IMR-90 (cell line): ENCODE results near the gene PRKAB1. TPM values are rescaled to one million over a fixed set of nuclear protein-coding genes. Genes with fewer than 3 reads are reported as not detected.

ENCODE experiments used
- ATAC-seq: fragments of 200-7000 bp; cut with Tn5 transposase; 2 replicates; pipeline ENCODE4 v1.9.1; 2020; ENCODE audit warnings: low read depth, mild to moderate bottlenecking, moderate library complexity
- BruUV-seq: library from RNA; stranded (reverse); fragments of 400-500 nt; replicated peaks from 2 replicates; lab custom pipeline; 2021; lab: Mats Ljungman, UMichigan
- CTCF ChIA-PET: fragments of 300-600 bp; formaldehyde crosslinking; extraction: SDS; loops from one replicate; lab custom pipeline; 2021; ENCODE audit warnings: antibody characterized with exemption; lab: Yijun Ruan, JAX
- POLR2A ChIA-PET: fragments of 300-600 bp; sonication (Branson Sonifier 250); formaldehyde crosslinking; loops from one replicate; lab custom pipeline; 2022; ENCODE audit warnings: antibody characterized with exemption; ENCODE audit not compliant: unreplicated experiment; lab: Charles Lee
- DNase-seq: peaks from one replicate; pipeline ENCODE4 v3.0.0; 2013
- H2AFZ ChIP-seq: replicated peaks from 2 replicates; pipeline ENCODE3; 2013; ENCODE audit warnings: low read length, mild to moderate bottlenecking; ENCODE audit not compliant: poor library complexity
- H2AK5ac ChIP-seq: 2 replicates; pipeline ENCODE4 v1.6.1; 2013; ENCODE audit warnings: low read depth, low read length, inconsistent platforms
- H2AK9ac ChIP-seq: replicated peaks from 2 replicates; pipeline ENCODE3; 2013; ENCODE audit warnings: mild to moderate bottlenecking, low read depth, low read length, moderate library complexity; ENCODE audit not compliant: poor library complexity
- H2BK120ac ChIP-seq: 2 replicates; pipeline ENCODE4 v1.6.1; 2013; ENCODE audit warnings: low read depth, low read length, inconsistent platforms
- H2BK15ac ChIP-seq: 3 replicates; pipeline ENCODE4 v1.6.1; 2013; ENCODE audit warnings: low read depth, low read length, inconsistent platforms
- H2BK20ac ChIP-seq: 2 replicates; pipeline ENCODE4 v1.6.1; 2013; ENCODE audit warnings: low read depth, mild to moderate bottlenecking, inconsistent platforms, low read length, moderate library complexity
- H2BK5ac ChIP-seq: 2 replicates; pipeline ENCODE4 v1.6.1; 2013; ENCODE audit warnings: mild to moderate bottlenecking, low read depth, low read length, inconsistent platforms; ENCODE audit not compliant: poor library complexity, severe bottlenecking
- H3K14ac ChIP-seq: replicated peaks from 2 replicates; pipeline ENCODE4 v1.6.1; 2013; ENCODE audit warnings: low read depth, low read length, inconsistent platforms
- H3K18ac ChIP-seq: 2 replicates; pipeline ENCODE4 v1.6.1; 2013; ENCODE audit warnings: low read depth, low read length, control low read depth
- H3K23ac ChIP-seq: 2 replicates; pipeline ENCODE4 v1.6.1; 2013; ENCODE audit warnings: low read depth, low read length, inconsistent platforms
- H3K27ac ChIP-seq: 2 replicates; pipeline ENCODE4 v1.5.1; 2013; ENCODE audit warnings: mild to moderate bottlenecking, control low read depth, low read length; ENCODE audit not compliant: insufficient read depth
- H3K27me3 ChIP-seq: 2 replicates; pipeline ENCODE4 v1.6.1; 2013; ENCODE audit warnings: low read length; ENCODE audit not compliant: control insufficient read depth, insufficient read depth
- H3K36me3 ChIP-seq: 2 replicates; pipeline ENCODE4 v1.6.1; 2013; ENCODE audit warnings: low read length, mixed read lengths; ENCODE audit not compliant: control insufficient read depth, insufficient read depth
- H3K4ac ChIP-seq: 2 replicates; pipeline ENCODE4 v1.6.1; 2013; ENCODE audit warnings: low read depth, low read length, inconsistent platforms
- H3K4me1 ChIP-seq: 2 replicates; pipeline ENCODE4 v1.6.1; 2013; ENCODE audit warnings: low read length, mixed read lengths; ENCODE audit not compliant: control insufficient read depth, insufficient read depth
- H3K4me2 ChIP-seq: 2 replicates; pipeline ENCODE4 v1.6.1; 2013; ENCODE audit warnings: low read depth, mild to moderate bottlenecking, control low read depth, low read length, moderate library complexity
- H3K4me3 ChIP-seq: 2 replicates; pipeline ENCODE4 v1.5.1; 2013; ENCODE audit warnings: low read depth, mild to moderate bottlenecking, control low read depth, low read length, moderate library complexity; ENCODE audit not compliant: insufficient read depth
- H3K56ac ChIP-seq: 2 replicates; pipeline ENCODE4 v1.6.1; 2013; ENCODE audit warnings: low read length, inconsistent platforms; ENCODE audit not compliant: insufficient read depth; ENCODE audit errors: extremely low read depth
- H3K79me1 ChIP-seq, 2 experiments: 2 replicates each; pipeline ENCODE4 v1.6.1; 2013; ENCODE audit warnings: low read length in 2 of 2, inconsistent platforms in 1 of 2, low read depth in 1 of 2
- H3K9ac ChIP-seq: 2 replicates; pipeline ENCODE4 v1.6.1; 2013; ENCODE audit warnings: low read depth, low read length, control low read depth
- H3K9me1 ChIP-seq: 2 replicates; pipeline ENCODE4 v1.6.1; 2013; ENCODE audit warnings: low read length, inconsistent platforms; ENCODE audit not compliant: insufficient read depth
- H3K9me3 ChIP-seq: 2 replicates; pipeline ENCODE4 v1.6.1; 2013; ENCODE audit warnings: low read length; ENCODE audit not compliant: control insufficient read depth, insufficient read depth
- H4K20me1 ChIP-seq: 2 replicates; pipeline ENCODE4 v1.6.1; 2013; ENCODE audit warnings: low read length, inconsistent platforms; ENCODE audit not compliant: insufficient read depth
- H4K5ac ChIP-seq: 2 replicates; pipeline ENCODE4 v1.6.1; 2013; ENCODE audit warnings: mild to moderate bottlenecking, low read depth, low read length, control low read depth
- H4K8ac ChIP-seq, 2 experiments: 2 replicates each; pipeline ENCODE4 v1.6.1; 2013; ENCODE audit warnings: low read depth in 2 of 2, low read length in 2 of 2, control low read depth in 1 of 2, inconsistent platforms in 1 of 2
- H4K91ac ChIP-seq: 2 replicates; pipeline ENCODE4 v1.6.1; 2013; ENCODE audit warnings: low read depth, low read length, inconsistent platforms; ENCODE audit not compliant: insufficient read depth
- CHD1 ChIP-seq: IDR thresholded peaks from 2 replicates; pipeline ENCODE4 v1.6.1; 2012; ENCODE audit warnings: low read depth, low read length, improper control_type of control experiment
- CTCF ChIP-seq: conservative IDR thresholded peaks from 2 replicates; pipeline ENCODE4 v1.5.1; 2012; ENCODE audit warnings: mild to moderate bottlenecking, low read depth, low read length, improper control_type of control experiment
- FOS ChIP-seq: fragments of 150-350 bp; IDR thresholded peaks from 2 replicates; pipeline ENCODE4 v1.6.1; 2016; ENCODE audit warnings: low read depth, low read length
- RCOR1 ChIP-seq: IDR thresholded peaks from 2 replicates; pipeline ENCODE4 v1.6.1; 2012; ENCODE audit warnings: mild to moderate bottlenecking, low read length, improper control_type of control experiment; ENCODE audit not compliant: insufficient replicate concordance
- RFX5 ChIP-seq: IDR thresholded peaks from 2 replicates; pipeline ENCODE4 v1.8.0; 2012; ENCODE audit warnings: low read depth, mild to moderate bottlenecking, low read length, moderate library complexity
- WGBS, 2 experiments: methylation state at CpG; one replicate each; pipeline versions ENCODE4 v1.1.5 to v1.1.7; 2013; ENCODE audit warnings: missing lambda C conversion rate in 2 of 2; ENCODE audit not compliant: insufficient read length in 1 of 2; ENCODE audit errors: extremely low coverage in 2 of 2; 5-methylcytosine and 5-hydroxymethylcytosine counted together
- dilution Hi-C: fragments of 300-500 bp; cut with HindIII; formaldehyde crosslinking; loops from one replicate; pipeline ENCODE4 v1.14.3; 2018; ENCODE audit warnings: low sequenced_read_pairs; ENCODE audit not compliant: unreplicated experiment
- in situ Hi-C: fragments of 300-500 bp; cut with MboI; formaldehyde crosslinking; loops from 3 replicates; pipeline ENCODE4 v1.14.3; 2019; ENCODE audit warnings: low sequenced_read_pairs, inconsistent platforms, mixed read lengths
- intact Hi-C: fragments of 100-400 bp; cut with micrococcal nuclease; formaldehyde crosslinking; loops from 2 replicates; pipeline ENCODE4 v1.10.0; 2022
- polyA plus RNA-seq, 3 experiments: library from polyadenylated mRNA; depleted of rRNA; stranded (reverse); fragments of >200 nt; gene quantifications; 2 replicates each; pipeline ENCODE4 v1.2.3, GENCODE V29; 2012; ENCODE audit warnings: low replicate concordance in 1 of 3
- total RNA-seq: library from RNA; depleted of rRNA; stranded (reverse); fragments of >200 nt; gene quantifications from 2 replicates; pipeline ENCODE4 v1.2.3, GENCODE V29; 2012
- TF ChIP-seq, protein P1 (sequence below): fragments of 150-350 bp; IDR thresholded peaks from 2 replicates; pipeline ENCODE4 v1.6.1; 2017; ENCODE audit warnings: mild to moderate bottlenecking, antibody characterized with exemption, low read length, low read depth

Gene PRKAB1
- total and polyA plus RNA-seq, 2 of the 4 experiments (the other 2 are of a cell fraction): 9.7 to 19.3 TPM

DNA sequence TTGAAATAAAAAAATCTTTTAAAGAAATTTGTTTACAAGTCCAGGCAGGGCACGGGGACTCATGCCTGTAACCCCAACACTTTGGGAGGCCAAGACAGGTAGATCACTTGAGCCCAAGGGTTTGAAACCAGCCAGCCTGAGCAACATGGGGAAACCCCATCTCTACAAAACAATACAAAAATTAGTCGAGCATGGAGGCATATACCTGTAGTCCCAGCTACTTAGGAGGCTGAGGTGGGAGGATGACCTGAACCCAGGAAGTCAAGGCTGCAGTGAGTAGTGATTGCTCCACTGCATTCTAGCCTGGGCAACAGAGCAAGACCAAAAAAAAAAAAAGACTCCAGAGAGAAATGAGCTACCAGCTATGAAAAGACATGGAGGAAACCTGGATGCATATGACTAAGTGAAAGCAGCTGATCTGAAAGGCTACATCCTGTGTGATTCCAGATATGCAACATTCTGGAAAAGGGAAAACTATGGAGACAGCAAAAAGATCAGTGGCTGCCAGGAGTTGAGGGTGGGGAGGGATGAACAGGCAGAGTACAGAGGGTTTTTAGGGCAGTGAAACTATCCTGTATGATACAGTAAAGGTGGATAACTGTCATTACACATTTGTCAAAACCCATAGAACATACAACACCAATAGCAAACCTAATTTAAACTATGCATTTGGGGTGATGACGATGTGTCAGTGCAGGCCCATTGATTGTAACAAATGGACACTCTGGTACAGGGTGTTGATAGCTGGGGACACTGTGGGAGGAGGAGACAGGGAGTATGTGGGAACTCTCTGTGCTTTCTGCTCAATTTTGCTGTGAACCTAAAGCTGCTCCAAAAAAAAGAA lies 59.9 kb downstream of the PRKAB1 start (continued):
- no peak for TF ChIP-seq FOS

DNA sequence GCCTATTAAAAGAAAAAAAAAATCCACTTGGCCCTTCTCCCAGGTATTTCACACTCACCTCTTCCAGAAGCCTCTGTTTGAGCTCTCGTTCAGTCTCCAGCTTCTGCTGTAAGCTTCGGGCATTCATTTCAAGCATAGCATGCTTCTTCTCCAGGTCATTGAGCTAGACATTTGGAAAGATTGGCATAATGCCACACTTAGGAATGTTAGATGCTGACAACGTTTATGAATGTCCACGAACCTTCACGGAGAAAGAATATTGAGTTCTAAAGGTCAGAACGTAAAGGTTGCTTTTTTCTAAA lies 60.5 kb downstream of the PRKAB1 start:
- H3K18ac ChIP-seq: no peak overlapping the region
- H3K79me1 ChIP-seq: no peaks in the 10 kb centered on the region
- H3K14ac ChIP-seq: no peak overlapping the region
- no peak overlapping the region for H2BK20ac ChIP-seq
- TF ChIP-seq CTCF: no peak
- TF ChIP-seq, protein P1, sequence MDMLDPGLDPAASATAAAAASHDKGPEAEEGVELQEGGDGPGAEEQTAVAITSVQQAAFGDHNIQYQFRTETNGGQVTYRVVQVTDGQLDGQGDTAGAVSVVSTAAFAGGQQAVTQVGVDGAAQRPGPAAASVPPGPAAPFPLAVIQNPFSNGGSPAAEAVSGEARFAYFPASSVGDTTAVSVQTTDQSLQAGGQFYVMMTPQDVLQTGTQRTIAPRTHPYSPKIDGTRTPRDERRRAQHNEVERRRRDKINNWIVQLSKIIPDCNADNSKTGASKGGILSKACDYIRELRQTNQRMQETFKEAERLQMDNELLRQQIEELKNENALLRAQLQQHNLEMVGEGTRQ: no peak
- no peak for TF ChIP-seq RFX5
- no peak for TF ChIP-seq RCOR1
- no peak for TF ChIP-seq CHD1
- H4K20me1 ChIP-seq: no peaks in the 10 kb centered on the region
- H4K91ac ChIP-seq: no peak overlapping the region
- H4K5ac ChIP-seq: no peak overlapping the region
- ChIA-PET CTCF (no interaction called here), POLR2A (no interaction called here)
- dilution Hi-C loops: no loop called here
- H3K4me1 ChIP-seq: no peaks in the 10 kb centered on the region
- H3K4me3 ChIP-seq: no peak overlapping the region
- H2BK15ac ChIP-seq: no peak overlapping the region
- WGBS, 2 experiments: 83% methylated on average over 4 of the region's 6 CpGs; no CpG with 5 or more reads in 1 of the 2 experiments
- no peak overlapping the region for H3K56ac ChIP-seq
- no peak for DNase-seq
- no peak overlapping the region for H2BK120ac ChIP-seq
- ATAC-seq: no peak
- no peak overlapping the region for H2BK5ac ChIP-seq
- no peak overlapping the region for H2AFZ ChIP-seq
- H3K36me3 ChIP-seq: no peaks in the 10 kb centered on the region; the same call in 1 of the 2 replicates
- H3K4me2 ChIP-seq: no peak overlapping the region
- no peak overlapping the region for H3K9ac ChIP-seq
- H3K4ac ChIP-seq: no peak overlapping the region
- H2AK9ac ChIP-seq: no peak overlapping the region
- BruUV-seq: no TSS peak
- H3K27ac ChIP-seq: no peak overlapping the region
- no peak overlapping the region for H3K23ac ChIP-seq
- H3K27me3 ChIP-seq: no peaks in the 10 kb centered on the region
- intact Hi-C loops: no loop called here
- no peak overlapping the region for H2AK5ac ChIP-seq
- H4K8ac ChIP-seq: no peak overlapping the region
- in situ Hi-C loops: no loop called here
- H3K9me1 ChIP-seq: no peaks in the 10 kb centered on the region
- no peaks in the 10 kb centered on the region for H3K9me3 ChIP-seq
